B cell (primary cell): ENCODE results near the gene CYREN. TPM values are rescaled to one million over a fixed set of nuclear protein-coding genes. Genes with fewer than 3 reads are reported as not detected.

Experiments
- ATAC-seq: fragments of 200-7000 bp; cut with Tn5 transposase; one replicate; pipeline ENCODE4 v1.10.0; 2021; ENCODE audit warnings: low read depth, mild to moderate bottlenecking, moderate number of reproducible peaks, moderate library complexity
- CTCF ChIA-PET: fragments of 350-600 bp; sonication (Branson Sonifier 250); formaldehyde crosslinking; loops from one replicate; lab custom pipeline; 2021; ENCODE audit warnings: antibody characterized with exemption, inconsistent platforms; lab: Charles Lee
- POLR2A ChIA-PET: fragments of 350-600 bp; sonication (Branson Sonifier 250); formaldehyde crosslinking; loops from one replicate; lab custom pipeline; 2021; ENCODE audit warnings: antibody characterized with exemption; lab: Charles Lee
- DNase-seq: peaks from one replicate; pipeline ENCODE4 v3.0.0; 2013
- H2AFZ ChIP-seq: 2 replicates; pipeline ENCODE4 v1.6.1; 2012; ENCODE audit warnings: mild to moderate bottlenecking, low read depth, low read length; ENCODE audit not compliant: insufficient read depth, poor library complexity, severe bottlenecking
- H3K27ac ChIP-seq, 2 donors: 1 replicate in 1 of 2; 2 replicates in 1 of 2; pipeline ENCODE4 v1.5.1; 2012 to 2013; ENCODE audit warnings: low read length in 2 of 2, mild to moderate bottlenecking in 2 of 2, moderate library complexity in 1 of 2
- H3K27me3 ChIP-seq, 4 experiments: fragments of 200-600 bp in 1 of 4; sonication (generic) in 1 of 4; replicated peaks in 1 of 4; 1 replicate in 2 of 4; 2 replicates in 2 of 4; pipeline versions ENCODE4 v1.6.1 to v1.7.0; 2013 to 2016; ENCODE audit warnings: low read length in 3 of 4, mild to moderate bottlenecking in 2 of 4, mixed read lengths in 1 of 4, moderate library complexity in 1 of 4; ENCODE audit not compliant: insufficient read depth in 4 of 4, control insufficient read depth in 3 of 4; ENCODE audit errors: control extremely low read depth in 1 of 4
- H3K36me3 ChIP-seq, 2 experiments: replicated peaks in 1 of 2; 1 replicate in 1 of 2; 2 replicates in 1 of 2; pipeline versions ENCODE4 v1.6.1 to v1.7.1; 2013; ENCODE audit warnings: low read length in 1 of 2; ENCODE audit not compliant: insufficient read depth in 2 of 2, control insufficient read depth in 1 of 2; ENCODE audit errors: control extremely low read depth in 1 of 2, extremely low read depth in 1 of 2
- H3K4me1 ChIP-seq, 2 donors: fragments of 200-600 bp in 1 of 2; sonication (generic) in 1 of 2; 1 replicate in 1 of 2; 2 replicates in 1 of 2; pipeline versions ENCODE4 v1.5.1 to v1.6.1; 2013 to 2017; ENCODE audit warnings: low read length in 2 of 2; ENCODE audit not compliant: control insufficient read depth in 2 of 2, insufficient read depth in 2 of 2
- H3K4me2 ChIP-seq: replicated peaks from 2 replicates; pipeline ENCODE3; 2012; ENCODE audit warnings: mild to moderate bottlenecking, low read depth, low read length; ENCODE audit not compliant: poor library complexity, severe bottlenecking
- H3K4me3 ChIP-seq, 5 experiments: fragments of 200-600 bp in 1 of 5; sonication (generic) in 1 of 5; 1 replicate in 3 of 5; 2 replicates in 2 of 5; pipeline versions ENCODE4 v1.5.1 to v1.7.0; 2011 to 2016; ENCODE audit warnings: low read length in 4 of 5, mild to moderate bottlenecking in 4 of 5, low read depth in 2 of 5, control low read depth in 1 of 5, moderate library complexity in 1 of 5; ENCODE audit not compliant: insufficient read depth in 1 of 5; ENCODE audit errors: control extremely low read depth in 1 of 5, extremely low read depth in 1 of 5
- H3K79me2 ChIP-seq: fragments of 200-600 bp; sonication (generic); one replicate; pipeline ENCODE4 v1.6.0; 2016; ENCODE audit warnings: low read length; ENCODE audit not compliant: control insufficient read depth, insufficient read depth
- H3K9ac ChIP-seq: fragments of 200-600 bp; sonication (generic); 2 replicates; pipeline ENCODE4 v1.6.1; 2017; ENCODE audit warnings: mild to moderate bottlenecking, low read length, moderate library complexity
- H3K9me3 ChIP-seq, 3 donors: one replicate each; pipeline versions ENCODE4 v1.6.1 to v1.7.1; 2013; ENCODE audit warnings: low read length in 2 of 3; ENCODE audit not compliant: control insufficient read depth in 2 of 3, insufficient read depth in 1 of 3; ENCODE audit errors: control extremely low read depth in 1 of 3
- H4K20me1 ChIP-seq: 2 replicates; pipeline ENCODE4 v1.6.0; 2012; ENCODE audit warnings: mild to moderate bottlenecking, low read length; ENCODE audit not compliant: insufficient read depth, control insufficient read depth, poor library complexity, severe bottlenecking
- H3K27ac Mint-ChIP-seq: one replicate; pipeline ENCODE4 v1.8.0; 2021; ENCODE audit warnings: mixed read lengths
- H3K27me3 Mint-ChIP-seq: one replicate; pipeline ENCODE4 v1.8.0; 2021; ENCODE audit warnings: mixed read lengths
- H3K4me1 Mint-ChIP-seq: one replicate; pipeline ENCODE4 v1.8.0; 2021; ENCODE audit warnings: mixed read lengths
- H3K4me3 Mint-ChIP-seq: one replicate; pipeline ENCODE4 v1.8.0; 2021; ENCODE audit warnings: mixed read lengths
- H3K9me3 Mint-ChIP-seq: one replicate; pipeline ENCODE4 v1.8.0; 2022; ENCODE audit warnings: mixed read lengths; ENCODE audit not compliant: insufficient read depth
- EZH2 ChIP-seq: IDR thresholded peaks from 2 replicates; pipeline ENCODE4 v1.6.1; 2012; ENCODE audit warnings: borderline replicate concordance, low read depth, mild to moderate bottlenecking, moderate library complexity, low read length; ENCODE audit not compliant: insufficient read depth, poor library complexity, severe bottlenecking
- WGBS: methylation state at CpG from one replicate; pipeline ENCODE4 v1.1.5; 2013; ENCODE audit warnings: missing lambda C conversion rate; ENCODE audit not compliant: insufficient coverage; 5-methylcytosine and 5-hydroxymethylcytosine counted together
- intact Hi-C: fragments of 100-400 bp; cut with micrococcal nuclease; formaldehyde crosslinking; loops from one replicate; pipeline ENCODE4 v1.10.0; 2022
- polyA plus RNA-seq: library from polyadenylated mRNA; depleted of rRNA; stranded (reverse); fragments of >200 nt; gene quantifications from 2 replicates; pipeline ENCODE4 v1.2.3, GENCODE V29; 2012
- total RNA-seq, 2 donors: library from RNA; stranded (reverse); fragments of 120-200 nt in 1 of 2; gene quantifications; 1 replicate in 1 of 2; 2 replicates in 1 of 2; pipeline versions ENCODE4 v1.2.3 to v1.2.4, GENCODE V29; 2013 to 2022
- TF ChIP-seq, protein P1 (sequence below): fragments of 200-600 bp; IDR thresholded peaks from one replicate; pipeline ENCODE4 v1.8.0; 2022; ENCODE audit warnings: antibody characterized with exemption, mild to moderate bottlenecking

CYREN gene
- total and polyA plus RNA-seq, 2 donors (not counting 1 experiment from before 2014, with no cell fraction given): 19.2 to 54.6 TPM

DNA sequence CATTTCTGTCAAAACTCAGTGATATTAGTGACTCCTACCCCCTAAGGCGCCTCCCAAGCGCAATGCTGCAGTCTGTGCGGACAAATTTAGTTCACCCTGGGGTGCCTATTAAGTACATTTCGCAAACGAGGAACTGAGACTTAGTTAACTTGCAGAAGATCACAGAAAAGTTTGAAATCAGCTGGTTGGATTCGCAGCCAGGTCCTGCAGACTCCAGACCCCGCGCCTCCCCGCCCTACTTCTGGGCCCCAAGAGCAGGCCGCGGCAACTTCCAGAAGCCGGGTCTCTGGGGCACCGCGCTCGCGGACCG lies 588 bp downstream of the CYREN start:
- H3K36me3 ChIP-seq: peaks cover 0 to 36% of the 10 kb centered on the region in 2 experiments
- POLR2A ChIA-PET: interaction anchor here (1.1 to 3.8 kb wide), 6 partner anchors 9 to 184 kb away, joined by 3 to 38 read pairs (median 13); partner anchors contain the start of genes AGBL3 and TMEM140
- Mint-ChIP-seq H3K4me3 (peak overlapping the region; percentile 94), H3K27ac (peak overlapping the region; percentile 93), H3K27me3 (no peaks in the 10 kb centered on the region), H3K4me1 (peaks cover 62% of the 10 kb centered on the region), H3K9me3 (no peaks in the 10 kb centered on the region)
- intact Hi-C loops: loop anchor here (1.0 to 5.0 kb wide), 7 partner anchors 9 to 711 kb away; partner anchors contain the start of genes AGBL3, AKR1B1, BPGM and TMEM140
- H3K9ac ChIP-seq: peak overlapping the region; percentile 89
- CTCF ChIA-PET: interaction anchor here (0.9 to 8.1 kb wide), 12 partner anchors 10 to 737 kb away, joined by 3 to 80 read pairs (median 11); partner anchors contain the start of genes AGBL3 and TMEM140
- no peaks in the 10 kb centered on the region for H3K9me3 ChIP-seq
- peak overlapping the region; percentile 79 for H2AFZ ChIP-seq
- peak; percentile 29 for ATAC-seq
- H3K4me2 ChIP-seq: peak overlapping the region; percentile 81
- H3K4me1 ChIP-seq: peaks cover 22 to 42% of the 10 kb centered on the region in 2 donors
- peaks cover 10% of the 10 kb centered on the region for H4K20me1 ChIP-seq
- DNase-seq: peak; percentile 80
- peak overlapping the region; percentile 57 to 93 (median 83) for H3K4me3 ChIP-seq
- H3K27me3 ChIP-seq: no peaks in the 10 kb centered on the region
- peaks cover 12% of the 10 kb centered on the region for H3K79me2 ChIP-seq
- H3K27ac ChIP-seq: peak overlapping the region; percentile 96 to 97
- TF ChIP-seq, protein P1, sequence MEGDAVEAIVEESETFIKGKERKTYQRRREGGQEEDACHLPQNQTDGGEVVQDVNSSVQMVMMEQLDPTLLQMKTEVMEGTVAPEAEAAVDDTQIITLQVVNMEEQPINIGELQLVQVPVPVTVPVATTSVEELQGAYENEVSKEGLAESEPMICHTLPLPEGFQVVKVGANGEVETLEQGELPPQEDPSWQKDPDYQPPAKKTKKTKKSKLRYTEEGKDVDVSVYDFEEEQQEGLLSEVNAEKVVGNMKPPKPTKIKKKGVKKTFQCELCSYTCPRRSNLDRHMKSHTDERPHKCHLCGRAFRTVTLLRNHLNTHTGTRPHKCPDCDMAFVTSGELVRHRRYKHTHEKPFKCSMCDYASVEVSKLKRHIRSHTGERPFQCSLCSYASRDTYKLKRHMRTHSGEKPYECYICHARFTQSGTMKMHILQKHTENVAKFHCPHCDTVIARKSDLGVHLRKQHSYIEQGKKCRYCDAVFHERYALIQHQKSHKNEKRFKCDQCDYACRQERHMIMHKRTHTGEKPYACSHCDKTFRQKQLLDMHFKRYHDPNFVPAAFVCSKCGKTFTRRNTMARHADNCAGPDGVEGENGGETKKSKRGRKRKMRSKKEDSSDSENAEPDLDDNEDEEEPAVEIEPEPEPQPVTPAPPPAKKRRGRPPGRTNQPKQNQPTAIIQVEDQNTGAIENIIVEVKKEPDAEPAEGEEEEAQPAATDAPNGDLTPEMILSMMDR: no peak
- no peak for TF ChIP-seq EZH2
- under 1% methylated on average over 17 of the region's 17 CpGs for WGBS
